ENCODE results near the gene SPATA3. TPM values are rescaled to one million over a fixed set of nuclear protein-coding genes. Genes with fewer than 3 reads are reported as not detected.

Gene SPATA3
- polyA plus RNA-seq, 1 donor (not counting 4 experiments of a cell fraction or from before 2014, with no cell fraction given) = not detected

GRCh38 chr2:230983566-230983965 is 12.4 kb upstream of the SPATA3 start:
- H3K79me2 ChIP-seq (ENCODE audit: control insufficient read depth, insufficient read depth, low read length) = no peaks in the 10 kb centered on the region
- H3K9me1 ChIP-seq (ENCODE audit: control insufficient read depth, extremely low read depth, insufficient read depth, low read length) = no peaks in the 10 kb centered on the region

GRCh38 chr2:230984393-230985220 is 11.3 kb upstream of the SPATA3 start:
- Histone ChIP-seq H3K27me3 (ENCODE audit: control insufficient read depth, extremely low read depth, insufficient read depth, low read length) (no peaks in the 10 kb centered on the region), H3K79me2 (ENCODE audit: control insufficient read depth, insufficient read depth, low read length) (no peaks in the 10 kb centered on the region), H3K4me3 (ENCODE audit: control insufficient read depth in 2 of 3, extremely low read depth in 1 of 3, insufficient read depth in 2 of 3, low read depth in 1 of 3, low read length in 3 of 3) (no peak overlapping the region), H3K9me3 (ENCODE audit: control insufficient read depth, low read depth, low read length) (no peaks in the 10 kb centered on the region), H3K9me1 (ENCODE audit: control insufficient read depth, extremely low read depth, insufficient read depth, low read length) (no peaks in the 10 kb centered on the region), H3K27ac (ENCODE audit: control insufficient read depth, insufficient read depth, low read length) (no peak overlapping the region), H3K4me2 (ENCODE audit: control insufficient read depth, extremely low read depth, insufficient read depth, low read depth, low read length) (no peak overlapping the region), H3K9ac (ENCODE audit: control insufficient read depth, extremely low read depth, insufficient read depth, low read length) (no peak overlapping the region), H3K36me3 (ENCODE audit: control insufficient read depth in 2 of 2, extremely low read depth in 1 of 2, insufficient read depth in 2 of 2, low read length in 2 of 2) (no peaks in the 10 kb centered on the region), H4K20me1 (ENCODE audit: control insufficient read depth, extremely low read depth, insufficient read depth, low read length) (no peaks in the 10 kb centered on the region), H2AFZ (ENCODE audit: control insufficient read depth, low read length) (no peak overlapping the region), H3K4me1 (ENCODE audit: control insufficient read depth, extremely low read depth, insufficient read depth, low read length) (peaks cover 5% of the 10 kb centered on the region)
- TF ChIP-seq EZH2 (IDR thresholded peaks at IDR 0.05; ENCODE audit: low read length) (no peak), CTCF (optimal IDR thresholded peaks at IDR 0.05 in 1 of 3, IDR thresholded peaks at IDR 0.05 in 1 of 3, conservative IDR thresholded peaks at IDR 0.05 in 1 of 3; ENCODE audit: extremely low read depth in 1 of 3, insufficient read depth in 2 of 3, low read length in 3 of 3) (no peak)
- dilution Hi-C loops (cut with MboI; ENCODE audit: extremely low pct_ligation_motif_present, low sequenced_read_pairs) = no loop called here
- no peak for DNase-seq (ENCODE audit: low read depth, low spot score)
- FAIRE-seq = no peak

More at GRCh38 chr2:230983566-230983965, 12.4 kb upstream of the SPATA3 start:
- peaks cover 5% of the 10 kb centered on the region for H3K4me1 ChIP-seq (ENCODE audit: control insufficient read depth, extremely low read depth, insufficient read depth, low read length)
- no peak for DNase-seq (ENCODE audit: low read depth, low spot score)
- dilution Hi-C loops (cut with MboI; ENCODE audit: extremely low pct_ligation_motif_present, low sequenced_read_pairs) = no loop called here
- H3K9me3 ChIP-seq (ENCODE audit: control insufficient read depth, low read depth, low read length) = no peaks in the 10 kb centered on the region
- no peaks in the 10 kb centered on the region for H4K20me1 ChIP-seq (ENCODE audit: control insufficient read depth, extremely low read depth, insufficient read depth, low read length)
- H3K27ac ChIP-seq (ENCODE audit: control insufficient read depth, insufficient read depth, low read length) = no peak overlapping the region
- TF ChIP-seq EZH2 (IDR thresholded peaks at IDR 0.05; ENCODE audit: low read length) = no peak
- TF ChIP-seq CTCF (optimal IDR thresholded peaks at IDR 0.05 in 1 of 3, IDR thresholded peaks at IDR 0.05 in 1 of 3, conservative IDR thresholded peaks at IDR 0.05 in 1 of 3; ENCODE audit: extremely low read depth in 1 of 3, insufficient read depth in 2 of 3, low read length in 3 of 3) = no peak
- H2AFZ ChIP-seq (ENCODE audit: control insufficient read depth, low read length) = no peak overlapping the region
- FAIRE-seq = no peak
- no peak overlapping the region for H3K4me3 ChIP-seq (ENCODE audit: control insufficient read depth in 2 of 3, extremely low read depth in 1 of 3, insufficient read depth in 2 of 3, low read depth in 1 of 3, low read length in 3 of 3)
- no peaks in the 10 kb centered on the region for H3K27me3 ChIP-seq (ENCODE audit: control insufficient read depth, extremely low read depth, insufficient read depth, low read length)
- no peak overlapping the region for H3K9ac ChIP-seq (ENCODE audit: control insufficient read depth, extremely low read depth, insufficient read depth, low read length)
- H3K4me2 ChIP-seq (ENCODE audit: control insufficient read depth, extremely low read depth, insufficient read depth, low read depth, low read length) = no peak overlapping the region
- H3K36me3 ChIP-seq (ENCODE audit: control insufficient read depth in 2 of 2, extremely low read depth in 1 of 2, insufficient read depth in 2 of 2, low read length in 2 of 2) = no peaks in the 10 kb centered on the region

Measured in keratinocyte (primary cell).